ENCODE measurements around the gene PRKAG2. TPM values are rescaled to one million over a fixed set of nuclear protein-coding genes. Genes with fewer than 3 reads are reported as not detected.

Gene PRKAG2
- total RNA-seq, 1 donor from 2014 or later = 15.7 TPM

GRCh38 chr7:151512353-151512752, 364.6 kb downstream of the PRKAG2 start:
- Mint-ChIP-seq H3K4me1 (peaks cover 36% of the 10 kb centered on the region), H3K27me3 (ENCODE audit: low read depth) (no peaks in the 10 kb centered on the region), H3K36me3 (peaks cover 15% of the 10 kb centered on the region), H3K27ac (no peak overlapping the region), H3K9me3 (peaks cover 18% of the 10 kb centered on the region), H3K4me3 (no peak overlapping the region)
- TF ChIP-seq CTCF (IDR thresholded peaks at IDR 0.05; ENCODE audit: unreplicated experiment) = no peak
- DNase-seq (ENCODE audit: low spot score in 2 of 2, unreplicated experiment in 2 of 2) = no peak

- Mint-ChIP-seq H3K4me3 (no peak overlapping the region), H3K9me3 (peaks cover 18% of the 10 kb centered on the region), H3K4me1 (peaks cover 33% of the 10 kb centered on the region), H3K27me3 (ENCODE audit: low read depth) (no peaks in the 10 kb centered on the region), H3K36me3 (peaks cover 15% of the 10 kb centered on the region), H3K27ac (no peak overlapping the region)
- TF ChIP-seq CTCF (IDR thresholded peaks at IDR 0.05; ENCODE audit: unreplicated experiment) = no peak
- no peak for DNase-seq (ENCODE audit: low spot score in 2 of 2, unreplicated experiment in 2 of 2)
Measured at GRCh38 chr7:151511946-151512345, 365.0 kb downstream of the PRKAG2 start.

GRCh38 chr7:151511270-151511669, 365.6 kb downstream of the PRKAG2 start:
- peaks cover 29% of the 10 kb centered on the region for H3K4me1 Mint-ChIP-seq
- no peak overlapping the region for H3K27ac Mint-ChIP-seq
- peaks cover 18% of the 10 kb centered on the region for H3K9me3 Mint-ChIP-seq
- no peaks in the 10 kb centered on the region for H3K27me3 Mint-ChIP-seq (ENCODE audit: low read depth)
- no peak for TF ChIP-seq CTCF (IDR thresholded peaks at IDR 0.05; ENCODE audit: unreplicated experiment)
- H3K36me3 Mint-ChIP-seq = peaks cover 15% of the 10 kb centered on the region
- no peak overlapping the region for H3K4me3 Mint-ChIP-seq
- no peak for DNase-seq (ENCODE audit: low spot score in 2 of 2, unreplicated experiment in 2 of 2)

- no peak for DNase-seq (ENCODE audit: low spot score in 2 of 2, unreplicated experiment in 2 of 2)
- no peak for TF ChIP-seq CTCF (IDR thresholded peaks at IDR 0.05; ENCODE audit: unreplicated experiment)
- Mint-ChIP-seq H3K4me3 (no peak overlapping the region), H3K36me3 (peaks cover 11% of the 10 kb centered on the region), H3K27me3 (ENCODE audit: low read depth) (no peaks in the 10 kb centered on the region), H3K4me1 (peaks cover 25% of the 10 kb centered on the region), H3K9me3 (peaks cover 15% of the 10 kb centered on the region), H3K27ac (peak overlapping the region; percentile 87)
Measured at GRCh38 chr7:151509670-151510333, 367.1 kb downstream of the PRKAG2 start.

DNA sequence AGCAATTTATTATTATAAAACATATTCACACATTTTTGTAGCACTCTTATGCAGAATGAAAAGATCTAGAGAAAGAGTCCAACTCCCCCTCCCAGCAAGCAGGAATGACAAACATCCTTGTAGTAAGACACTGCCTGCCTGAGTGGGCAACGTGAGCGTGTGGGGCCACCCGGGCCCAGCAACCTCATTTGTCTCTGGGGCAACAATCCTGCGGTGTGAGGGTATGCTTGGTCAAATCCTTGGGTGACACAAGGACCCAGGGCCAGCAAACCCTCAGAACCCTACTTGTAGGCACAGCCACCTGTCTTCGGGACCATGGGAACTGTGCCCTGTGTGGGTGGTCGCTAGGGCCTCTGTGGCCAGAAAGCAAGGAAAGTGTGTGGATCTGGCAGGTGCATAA, 367.9 kb downstream of the PRKAG2 start:
- no peak for TF ChIP-seq CTCF (IDR thresholded peaks at IDR 0.05; ENCODE audit: unreplicated experiment)
- peak overlapping the region; percentile 87 for H3K27ac Mint-ChIP-seq
- peaks cover 25% of the 10 kb centered on the region for H3K4me1 Mint-ChIP-seq
- H3K27me3 Mint-ChIP-seq (ENCODE audit: low read depth) = no peaks in the 10 kb centered on the region
- peaks cover 6% of the 10 kb centered on the region for H3K36me3 Mint-ChIP-seq
- H3K4me3 Mint-ChIP-seq = no peak overlapping the region
- peaks cover 9% of the 10 kb centered on the region for H3K9me3 Mint-ChIP-seq
- no peak for DNase-seq (ENCODE audit: low spot score in 2 of 2, unreplicated experiment in 2 of 2)
